Measurements from ENCODE around the gene MGA.
A peak's percentile ranks its signal among the peaks of the same experiment; 100 is the strongest.

The MGA gene

GRCh38 chr15:41647262-41647661 is 12.9 kb upstream of the MGA start:
- no peak for DNase-seq

GRCh38 chr15:41648097-41648496 is 12.1 kb upstream of the MGA start:
- TF ChIP-seq GATA1 (IDR thresholded peaks at IDR 0.05; ENCODE audit: low read depth, low read length) (no peak), POLR2A (IDR thresholded peaks at IDR 0.05; ENCODE audit: low read length) (no peak)

More at GRCh38 chr15:41647262-41647661, 12.9 kb upstream of the MGA start:
- TF ChIP-seq POLR2A (IDR thresholded peaks at IDR 0.05; ENCODE audit: low read length) (no peak), GATA1 (IDR thresholded peaks at IDR 0.05; ENCODE audit: low read depth, low read length) (no peak)

GRCh38 chr15:41648770-41649169 is 11.4 kb upstream of the MGA start:
- TF ChIP-seq POLR2A (IDR thresholded peaks at IDR 0.05; ENCODE audit: low read length): no peak
- no peak for TF ChIP-seq GATA1 (IDR thresholded peaks at IDR 0.05; ENCODE audit: low read depth, low read length)
- no peak for DNase-seq

More at GRCh38 chr15:41648097-41648496, 12.1 kb upstream of the MGA start:
- DNase-seq: no peak

GRCh38 chr15:41650806-41651205 is 9.4 kb upstream of the MGA start:
- DNase-seq: no peak
- no peak for TF ChIP-seq GATA1 (IDR thresholded peaks at IDR 0.05; ENCODE audit: low read depth, low read length)
- no peak for TF ChIP-seq POLR2A (IDR thresholded peaks at IDR 0.05; ENCODE audit: low read length)

GRCh38 chr15:41651373-41651772 is 8.8 kb upstream of the MGA start:
- no peak for DNase-seq
- TF ChIP-seq POLR2A (IDR thresholded peaks at IDR 0.05; ENCODE audit: low read length): no peak
- no peak for TF ChIP-seq GATA1 (IDR thresholded peaks at IDR 0.05; ENCODE audit: low read depth, low read length)

- no peak for DNase-seq
- TF ChIP-seq GATA1 (IDR thresholded peaks at IDR 0.05; ENCODE audit: low read depth, low read length) (no peak), POLR2A (IDR thresholded peaks at IDR 0.05; ENCODE audit: low read length) (no peak)
Measured at GRCh38 chr15:41653760-41654159, 6.4 kb upstream of the MGA start.

- DNase-seq: no peak
- TF ChIP-seq GATA1 (IDR thresholded peaks at IDR 0.05; ENCODE audit: low read depth, low read length): no peak
- TF ChIP-seq POLR2A (IDR thresholded peaks at IDR 0.05; ENCODE audit: low read length): no peak
Measured at GRCh38 chr15:41655716-41656115, 4.5 kb upstream of the MGA start.

GRCh38 chr15:41656188-41656587 is 4.0 kb upstream of the MGA start:
- TF ChIP-seq GATA1 (IDR thresholded peaks at IDR 0.05; ENCODE audit: low read depth, low read length) (no peak), POLR2A (IDR thresholded peaks at IDR 0.05; ENCODE audit: low read length) (no peak)
- no peak for DNase-seq

- no peak for TF ChIP-seq POLR2A (IDR thresholded peaks at IDR 0.05; ENCODE audit: low read length)
- no peak for TF ChIP-seq GATA1 (IDR thresholded peaks at IDR 0.05; ENCODE audit: low read depth, low read length)
- no peak for DNase-seq
Measured at GRCh38 chr15:41658689-41659088, 1.5 kb upstream of the MGA start.

GRCh38 chr15:41659190-41659589 is 1.0 kb upstream of the MGA start:
- TF ChIP-seq POLR2A (IDR thresholded peaks at IDR 0.05; ENCODE audit: low read length) (no peak), GATA1 (IDR thresholded peaks at IDR 0.05; ENCODE audit: low read depth, low read length) (no peak)
- DNase-seq: peak; percentile 21 to 38

GRCh38 chr15:41659855-41660234 is 360 bp upstream of the MGA start:
- no peak for TF ChIP-seq POLR2A (IDR thresholded peaks at IDR 0.05; ENCODE audit: low read length)
- TF ChIP-seq GATA1 (IDR thresholded peaks at IDR 0.05; ENCODE audit: low read depth, low read length): no peak

GRCh38 chr15:41661078-41661517 is 893 bp downstream of the MGA start:
- DNase-seq: no peak
- TF ChIP-seq GATA1 (IDR thresholded peaks at IDR 0.05; ENCODE audit: low read depth, low read length) (no peak), POLR2A (IDR thresholded peaks at IDR 0.05; ENCODE audit: low read length) (no peak)

More at GRCh38 chr15:41659855-41660234, 360 bp upstream of the MGA start:
- no peak for DNase-seq

- TF ChIP-seq POLR2A (IDR thresholded peaks at IDR 0.05; ENCODE audit: low read length): no peak
- no peak for TF ChIP-seq GATA1 (IDR thresholded peaks at IDR 0.05; ENCODE audit: low read depth, low read length)
- peak; percentile 77 to 83 for DNase-seq
Measured at GRCh38 chr15:41661518-41662225, 1.5 kb downstream of the MGA start.

- no peak for DNase-seq
- TF ChIP-seq POLR2A (IDR thresholded peaks at IDR 0.05; ENCODE audit: low read length): no peak
- no peak for TF ChIP-seq GATA1 (IDR thresholded peaks at IDR 0.05; ENCODE audit: low read depth, low read length)
Measured at GRCh38 chr15:41666353-41666920, 6.2 kb downstream of the MGA start.

- no peak for DNase-seq
Measured at GRCh38 chr15:41669701-41670100, 9.5 kb downstream of the MGA start.

More at GRCh38 chr15:41669701-41670100, 9.5 kb downstream of the MGA start:
- TF ChIP-seq GATA1 (IDR thresholded peaks at IDR 0.05; ENCODE audit: low read depth, low read length) (no peak), POLR2A (IDR thresholded peaks at IDR 0.05; ENCODE audit: low read length) (no peak)
